ENCODE measurements around the gene PHLPP1.
A peak's percentile ranks its signal among the peaks of the same experiment; 100 is the strongest.

The PHLPP1 gene

DNA sequence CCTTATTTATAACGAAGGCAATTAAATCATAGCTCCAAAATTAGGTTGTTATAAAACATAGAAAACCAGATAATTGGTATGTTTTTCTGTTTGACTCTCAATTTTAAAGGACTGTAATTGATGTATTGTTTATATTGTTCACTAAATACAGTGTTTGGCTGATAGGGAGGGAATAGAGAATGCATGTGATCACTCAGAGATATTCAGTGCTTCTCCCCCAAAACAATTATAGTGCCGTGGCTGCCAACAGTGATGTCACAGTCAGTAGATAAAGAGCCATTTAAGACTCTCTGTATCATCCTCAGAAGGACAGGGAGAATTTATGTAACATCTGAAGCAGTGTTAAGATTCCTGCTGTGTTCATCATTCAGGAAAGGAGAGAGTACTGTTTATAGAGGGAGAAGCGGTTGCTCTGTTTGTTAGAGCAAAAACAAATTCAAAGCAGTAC, 69.6 kb downstream of the PHLPP1 start:
- no peak overlapping the region for H3K18ac ChIP-seq (ENCODE audit: low read depth in 1 of 2, low read length in 2 of 2)
- no peak overlapping the region for H2BK15ac ChIP-seq (ENCODE audit: low read depth, poor library complexity, severe bottlenecking)
- no peak overlapping the region for H2BK5ac ChIP-seq (ENCODE audit: low read depth, low read length, poor library complexity, severe bottlenecking)
- H3K79me1 ChIP-seq (replicated peaks; ENCODE audit: low read length, poor library complexity, severe bottlenecking) = peaks cover 25% of the 10 kb centered on the region
- H3K36me3 ChIP-seq (ENCODE audit: control insufficient read depth in 1 of 2, insufficient read depth in 2 of 2, low read depth in 1 of 2, low read length in 2 of 2) = no peaks in the 10 kb centered on the region
- no peak overlapping the region for H2BK12ac ChIP-seq (ENCODE audit: low read length in 2 of 2)
- H4K91ac ChIP-seq (ENCODE audit: low read length) = no peak overlapping the region
- H3K27ac ChIP-seq (ENCODE audit: low read length, poor library complexity, severe bottlenecking) = no peak overlapping the region
- H4K8ac ChIP-seq (ENCODE audit: low read length) = no peak overlapping the region
- no peaks in the 10 kb centered on the region for H3K9me3 ChIP-seq (ENCODE audit: control insufficient read depth, low read length)
- H3K4me1 ChIP-seq (ENCODE audit: control insufficient read depth, insufficient read depth, low read depth, low read length) = peaks cover 6% of the 10 kb centered on the region
- no peak overlapping the region for H2AFZ ChIP-seq (ENCODE audit: low read depth, low read length)
- no peak overlapping the region for H3K4me2 ChIP-seq (ENCODE audit: low read length, poor library complexity, severe bottlenecking)
- no peak overlapping the region for H3K23ac ChIP-seq (ENCODE audit: low read length in 2 of 2)
- no peak overlapping the region for H2AK5ac ChIP-seq (ENCODE audit: low read length, severe bottlenecking)
- peak overlapping the region; percentile 63 for H3K9ac ChIP-seq (ENCODE audit: low read length)
- no peak overlapping the region for H3K4me3 ChIP-seq (ENCODE audit: insufficient read depth in 1 of 2, low read depth in 1 of 2, low read length in 2 of 2)
- no peak overlapping the region for H3K14ac ChIP-seq (ENCODE audit: low read length in 2 of 2)
- H2BK120ac ChIP-seq (ENCODE audit: low read depth, low read length) = no peak overlapping the region
- peak; percentile 88 for DNase-seq
- H3K4ac ChIP-seq (ENCODE audit: low read depth in 1 of 2, low read length in 2 of 2) = no peak overlapping the region
- H3K27me3 ChIP-seq (ENCODE audit: control insufficient read depth in 1 of 2, insufficient read depth in 1 of 2, low read length in 2 of 2) = no peaks in the 10 kb centered on the region
- WGBS = 0% methylated on average over 1 of the region's 3 CpGs

DNA sequence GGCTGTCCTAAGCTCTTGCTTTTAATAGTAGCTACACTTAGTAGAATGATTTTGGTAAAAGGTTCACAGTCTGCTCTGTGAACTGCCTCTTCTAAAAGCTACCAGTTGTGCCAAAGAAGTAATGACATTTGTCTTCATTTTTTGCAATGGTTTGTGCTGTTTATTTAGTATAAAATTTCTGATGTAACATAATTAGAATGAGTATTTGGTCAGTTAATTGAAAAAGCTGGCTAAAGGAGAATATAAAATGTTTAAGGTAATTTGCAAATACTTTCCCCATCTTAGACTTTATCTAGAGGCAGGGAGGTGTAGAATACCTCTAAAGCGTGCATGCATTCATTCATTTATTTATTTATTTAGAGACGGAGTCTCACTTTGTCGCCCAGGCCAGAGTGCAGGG, 71.3 kb downstream of the PHLPP1 start:
- Histone ChIP-seq H2AK5ac (ENCODE audit: low read length, severe bottlenecking) (no peak overlapping the region), H3K27me3 (ENCODE audit: control insufficient read depth in 1 of 2, insufficient read depth in 1 of 2, low read length in 2 of 2) (no peaks in the 10 kb centered on the region), H3K23ac (ENCODE audit: low read length in 2 of 2) (no peak overlapping the region), H4K91ac (ENCODE audit: low read length) (no peak overlapping the region), H3K27ac (ENCODE audit: low read length, poor library complexity, severe bottlenecking) (no peak overlapping the region), H2BK120ac (ENCODE audit: low read depth, low read length) (no peak overlapping the region), H3K36me3 (ENCODE audit: control insufficient read depth in 1 of 2, insufficient read depth in 2 of 2, low read depth in 1 of 2, low read length in 2 of 2) (no peaks in the 10 kb centered on the region), H3K4me3 (ENCODE audit: insufficient read depth in 1 of 2, low read depth in 1 of 2, low read length in 2 of 2) (no peak overlapping the region), H3K18ac (ENCODE audit: low read depth in 1 of 2, low read length in 2 of 2) (no peak overlapping the region), H2BK5ac (ENCODE audit: low read depth, low read length, poor library complexity, severe bottlenecking) (no peak overlapping the region), H4K8ac (ENCODE audit: low read length) (no peak overlapping the region), H3K4me2 (ENCODE audit: low read length, poor library complexity, severe bottlenecking) (no peak overlapping the region), H2BK15ac (ENCODE audit: low read depth, poor library complexity, severe bottlenecking) (no peak overlapping the region), H3K4me1 (ENCODE audit: control insufficient read depth, insufficient read depth, low read depth, low read length) (peaks cover 5% of the 10 kb centered on the region), H3K9ac (ENCODE audit: low read length) (no peak overlapping the region), H3K9me3 (ENCODE audit: control insufficient read depth, low read length) (no peaks in the 10 kb centered on the region), H2BK12ac (ENCODE audit: low read length in 2 of 2) (no peak overlapping the region), H2AFZ (ENCODE audit: low read depth, low read length) (no peak overlapping the region), H3K14ac (ENCODE audit: low read length in 2 of 2) (no peak overlapping the region), H3K4ac (ENCODE audit: low read depth in 1 of 2, low read length in 2 of 2) (no peak overlapping the region), H3K79me1 (replicated peaks; ENCODE audit: low read length, poor library complexity, severe bottlenecking) (peaks cover 20% of the 10 kb centered on the region)
- DNase-seq = no peak
- 100% methylated on average over 1 of the region's 3 CpGs for WGBS

DNA sequence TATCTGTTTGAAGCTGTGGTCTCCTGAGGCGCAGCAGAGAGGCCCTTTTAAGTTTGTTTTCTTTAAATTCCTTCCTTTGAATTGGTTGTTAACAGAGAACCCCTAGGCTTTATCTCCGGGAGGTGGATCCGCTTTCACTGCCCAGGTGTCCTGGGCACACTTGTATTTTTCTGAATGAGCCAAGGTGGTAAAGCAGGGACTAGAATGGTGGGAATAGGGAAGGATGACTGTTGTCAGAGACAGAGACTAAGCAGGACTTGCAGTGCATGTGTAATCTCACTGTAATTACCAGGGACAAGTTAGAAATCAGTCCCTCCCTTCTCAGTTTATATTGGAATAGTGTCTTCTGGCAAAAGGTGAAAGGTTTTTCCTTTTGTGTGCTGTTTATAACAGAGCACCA, 72.8 kb downstream of the PHLPP1 start:
- Histone ChIP-seq H3K27me3 (ENCODE audit: control insufficient read depth in 1 of 2, insufficient read depth in 1 of 2, low read length in 2 of 2) (no peaks in the 10 kb centered on the region), H3K4ac (ENCODE audit: low read depth in 1 of 2, low read length in 2 of 2) (no peak overlapping the region), H4K91ac (ENCODE audit: low read length) (no peak overlapping the region), H3K4me1 (ENCODE audit: control insufficient read depth, insufficient read depth, low read depth, low read length) (peaks cover 4% of the 10 kb centered on the region), H3K14ac (ENCODE audit: low read length in 2 of 2) (no peak overlapping the region), H3K36me3 (ENCODE audit: control insufficient read depth in 1 of 2, insufficient read depth in 2 of 2, low read depth in 1 of 2, low read length in 2 of 2) (no peaks in the 10 kb centered on the region), H3K4me3 (ENCODE audit: insufficient read depth in 1 of 2, low read depth in 1 of 2, low read length in 2 of 2) (no peak overlapping the region), H2BK15ac (ENCODE audit: low read depth, poor library complexity, severe bottlenecking) (no peak overlapping the region), H2AFZ (ENCODE audit: low read depth, low read length) (no peak overlapping the region), H3K23ac (ENCODE audit: low read length in 2 of 2) (no peak overlapping the region), H3K27ac (ENCODE audit: low read length, poor library complexity, severe bottlenecking) (no peak overlapping the region), H3K4me2 (ENCODE audit: low read length, poor library complexity, severe bottlenecking) (no peak overlapping the region), H3K18ac (ENCODE audit: low read depth in 1 of 2, low read length in 2 of 2) (peak overlapping the region; percentile 52 to 73), H2BK120ac (ENCODE audit: low read depth, low read length) (no peak overlapping the region), H2BK12ac (ENCODE audit: low read length in 2 of 2) (no peak overlapping the region), H2AK5ac (ENCODE audit: low read length, severe bottlenecking) (peak overlapping the region; percentile 45), H3K79me1 (replicated peaks; ENCODE audit: low read length, poor library complexity, severe bottlenecking) (peaks cover 23% of the 10 kb centered on the region), H4K8ac (ENCODE audit: low read length) (peak overlapping the region; percentile 59), H3K9ac (ENCODE audit: low read length) (no peak overlapping the region), H3K9me3 (ENCODE audit: control insufficient read depth, low read length) (no peaks in the 10 kb centered on the region), H2BK5ac (ENCODE audit: low read depth, low read length, poor library complexity, severe bottlenecking) (no peak overlapping the region)
- no peak for DNase-seq
- WGBS = 78% methylated on average over 3 of the region's 3 CpGs

DNA sequence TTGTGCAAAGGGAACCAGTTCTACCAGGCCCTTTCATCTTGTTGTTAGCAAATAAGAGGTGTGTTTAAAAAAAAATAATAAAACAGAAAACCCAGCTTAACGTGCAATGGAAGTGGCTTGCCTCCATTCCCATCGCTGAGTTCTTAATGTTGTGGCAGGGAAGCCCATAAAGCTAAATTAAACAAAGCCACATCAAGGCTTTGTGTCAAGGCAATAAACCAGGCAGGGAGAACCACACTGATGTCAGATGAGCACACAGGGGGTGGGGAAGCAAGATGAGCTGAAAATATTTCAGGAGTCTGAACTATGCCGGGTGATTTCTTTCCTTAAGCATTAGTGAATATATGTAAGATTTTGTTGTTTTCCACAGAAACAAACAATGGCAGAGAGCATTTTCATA, 73.5 kb downstream of the PHLPP1 start:
- no peaks in the 10 kb centered on the region for H3K27me3 ChIP-seq (ENCODE audit: control insufficient read depth in 1 of 2, insufficient read depth in 1 of 2, low read length in 2 of 2)
- H4K91ac ChIP-seq (ENCODE audit: low read length) = peak overlapping the region; percentile 45
- no peak overlapping the region for H2BK12ac ChIP-seq (ENCODE audit: low read length in 2 of 2)
- H2BK120ac ChIP-seq (ENCODE audit: low read depth, low read length) = no peak overlapping the region
- H3K9ac ChIP-seq (ENCODE audit: low read length) = no peak overlapping the region
- H3K36me3 ChIP-seq (ENCODE audit: control insufficient read depth in 1 of 2, insufficient read depth in 2 of 2, low read depth in 1 of 2, low read length in 2 of 2) = no peaks in the 10 kb centered on the region
- H3K23ac ChIP-seq (ENCODE audit: low read length in 2 of 2) = no peak overlapping the region
- H2BK5ac ChIP-seq (ENCODE audit: low read depth, low read length, poor library complexity, severe bottlenecking) = no peak overlapping the region
- H3K4me3 ChIP-seq (ENCODE audit: insufficient read depth in 1 of 2, low read depth in 1 of 2, low read length in 2 of 2) = no peak overlapping the region
- no peak overlapping the region for H3K14ac ChIP-seq (ENCODE audit: low read length in 2 of 2)
- H3K9me3 ChIP-seq (ENCODE audit: control insufficient read depth, low read length) = no peaks in the 10 kb centered on the region
- H4K8ac ChIP-seq (ENCODE audit: low read length) = no peak overlapping the region
- H3K4me1 ChIP-seq (ENCODE audit: control insufficient read depth, insufficient read depth, low read depth, low read length) = peaks cover 4% of the 10 kb centered on the region
- peaks cover 23% of the 10 kb centered on the region for H3K79me1 ChIP-seq (replicated peaks; ENCODE audit: low read length, poor library complexity, severe bottlenecking)
- DNase-seq = peak; percentile 50
- no peak overlapping the region for H3K4ac ChIP-seq (ENCODE audit: low read depth in 1 of 2, low read length in 2 of 2)
- H3K4me2 ChIP-seq (ENCODE audit: low read length, poor library complexity, severe bottlenecking) = no peak overlapping the region
- no peak overlapping the region for H2AK5ac ChIP-seq (ENCODE audit: low read length, severe bottlenecking)
- no peak overlapping the region for H2AFZ ChIP-seq (ENCODE audit: low read depth, low read length)
- no peak overlapping the region for H3K18ac ChIP-seq (ENCODE audit: low read depth in 1 of 2, low read length in 2 of 2)
- 32% methylated on average over 3 of the region's 3 CpGs for WGBS
- no peak overlapping the region for H2BK15ac ChIP-seq (ENCODE audit: low read depth, poor library complexity, severe bottlenecking)
- no peak overlapping the region for H3K27ac ChIP-seq (ENCODE audit: low read length, poor library complexity, severe bottlenecking)
